HG02943 (cell line): ENCODE results near the gene SLC12A9.
"Not testable (repeated sequence)": the region's sequence is repeated elsewhere in the genome, so short reads cannot be mapped to it uniquely, and the experiment has no call there.

Experiments used
- ATAC-seq: cut with Tn5 transposase; IDR thresholded peaks from one replicate; pipeline ENCODE4 v1.9.1; 2021; ENCODE audit warnings: mild to moderate bottlenecking, low read depth, moderate library complexity; ENCODE audit not compliant: unreplicated experiment

Gene SLC12A9

GRCh38 chr7:100824499-100825214, 27.9 kb upstream of the SLC12A9 start:
- ATAC-seq = no peak

DNA sequence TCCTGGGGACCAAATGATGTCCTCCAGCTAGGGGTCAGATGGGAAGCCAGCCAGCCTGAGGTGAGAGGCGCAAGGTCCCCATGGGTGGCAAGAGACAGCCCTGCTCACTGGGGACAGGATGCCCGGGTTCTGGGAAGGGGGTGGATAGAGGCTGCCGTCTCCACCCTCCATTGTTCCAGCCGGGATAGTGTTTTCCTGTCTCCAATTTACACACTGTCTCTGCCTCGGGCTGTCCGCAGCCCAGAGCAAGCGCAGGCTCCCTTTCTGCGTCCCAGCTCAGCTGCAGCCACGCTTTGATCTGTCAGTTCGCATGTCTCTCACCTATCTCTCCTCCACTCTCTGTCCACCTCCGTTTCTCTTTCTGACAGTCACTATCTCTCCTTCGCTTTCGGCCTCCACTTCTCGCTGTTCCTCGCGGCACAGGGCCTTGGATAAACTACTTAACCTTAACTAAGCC, 27.3 kb upstream of the SLC12A9 start:
- no peak for ATAC-seq

DNA sequence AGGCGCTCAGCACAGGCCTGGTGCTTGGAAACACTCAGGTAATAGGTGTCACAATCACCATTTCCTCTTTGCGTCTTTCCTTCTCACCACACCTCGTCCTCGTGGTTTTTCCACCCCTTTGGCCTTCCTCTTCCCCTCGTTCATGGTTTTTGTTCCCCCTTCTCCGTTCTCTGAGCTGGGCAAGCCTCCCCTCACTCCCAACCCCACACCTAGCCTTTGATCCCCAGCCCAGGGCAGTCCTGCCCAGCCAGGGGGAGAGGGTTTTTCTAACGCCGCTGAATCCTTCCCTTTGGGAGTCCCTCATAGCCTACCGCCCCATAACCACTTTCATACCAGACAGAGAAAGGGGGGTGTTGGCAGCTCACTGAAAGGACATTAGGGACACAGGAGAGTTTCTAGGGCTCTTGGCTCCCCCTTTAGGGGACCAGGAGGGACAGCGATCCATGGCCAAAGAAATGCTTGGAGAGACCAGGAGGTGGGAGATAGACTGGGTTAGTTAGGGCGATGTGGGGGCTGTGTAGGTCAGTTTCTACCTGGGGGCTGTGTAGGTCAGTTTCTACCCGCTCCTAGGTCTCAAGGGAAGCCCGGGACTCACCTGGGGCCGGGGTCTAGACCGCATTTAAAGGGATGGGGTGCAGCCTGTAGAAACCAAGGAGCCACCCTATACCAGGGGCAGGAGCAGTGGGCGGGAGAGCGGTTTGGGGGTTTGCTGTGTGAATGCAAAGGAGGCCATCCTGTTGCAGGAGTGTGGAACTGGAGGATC, 26.6 kb upstream of the SLC12A9 start:
- no peak for ATAC-seq

DNA sequence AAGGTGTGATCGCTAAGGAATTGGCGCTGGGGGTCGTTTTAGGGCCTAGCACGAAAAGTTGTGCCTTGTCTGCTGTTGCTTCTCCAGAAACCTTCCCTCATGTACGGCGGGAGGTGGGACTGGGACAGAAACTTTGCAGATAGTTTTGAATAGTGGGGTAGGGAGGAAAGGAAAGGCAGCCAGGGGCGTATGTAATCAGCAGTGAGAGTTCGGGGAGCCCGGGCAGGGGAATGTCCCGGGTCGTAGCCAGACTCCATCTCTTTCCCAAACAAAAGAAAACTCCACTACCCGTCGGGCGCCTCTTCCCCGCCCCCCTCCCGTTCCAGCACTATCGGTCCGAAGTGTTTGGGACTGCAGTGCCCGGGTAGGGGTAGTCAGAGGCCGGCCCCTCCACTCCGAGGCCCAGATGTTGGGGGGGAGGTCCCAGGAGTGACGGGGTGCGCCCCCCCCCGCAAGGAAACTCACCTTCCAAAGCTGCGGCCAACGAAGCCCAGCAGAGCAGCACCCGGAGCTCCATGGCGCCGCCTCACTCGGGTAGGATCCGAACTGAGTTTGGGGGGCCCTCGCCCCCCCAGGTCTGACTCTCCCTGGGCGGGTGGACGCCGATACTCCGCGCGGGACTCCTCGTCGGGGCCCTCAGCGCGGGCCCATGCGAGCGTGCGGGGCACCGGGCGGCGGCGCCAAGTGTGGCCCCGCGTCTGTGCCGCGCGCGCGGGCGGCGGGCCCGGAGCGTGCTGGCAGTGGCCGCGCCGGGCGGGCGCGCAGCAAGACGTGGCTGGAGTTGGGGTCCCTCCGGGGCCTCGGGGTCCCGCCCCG, 25.8 kb upstream of the SLC12A9 start:
- no peak for ATAC-seq

DNA sequence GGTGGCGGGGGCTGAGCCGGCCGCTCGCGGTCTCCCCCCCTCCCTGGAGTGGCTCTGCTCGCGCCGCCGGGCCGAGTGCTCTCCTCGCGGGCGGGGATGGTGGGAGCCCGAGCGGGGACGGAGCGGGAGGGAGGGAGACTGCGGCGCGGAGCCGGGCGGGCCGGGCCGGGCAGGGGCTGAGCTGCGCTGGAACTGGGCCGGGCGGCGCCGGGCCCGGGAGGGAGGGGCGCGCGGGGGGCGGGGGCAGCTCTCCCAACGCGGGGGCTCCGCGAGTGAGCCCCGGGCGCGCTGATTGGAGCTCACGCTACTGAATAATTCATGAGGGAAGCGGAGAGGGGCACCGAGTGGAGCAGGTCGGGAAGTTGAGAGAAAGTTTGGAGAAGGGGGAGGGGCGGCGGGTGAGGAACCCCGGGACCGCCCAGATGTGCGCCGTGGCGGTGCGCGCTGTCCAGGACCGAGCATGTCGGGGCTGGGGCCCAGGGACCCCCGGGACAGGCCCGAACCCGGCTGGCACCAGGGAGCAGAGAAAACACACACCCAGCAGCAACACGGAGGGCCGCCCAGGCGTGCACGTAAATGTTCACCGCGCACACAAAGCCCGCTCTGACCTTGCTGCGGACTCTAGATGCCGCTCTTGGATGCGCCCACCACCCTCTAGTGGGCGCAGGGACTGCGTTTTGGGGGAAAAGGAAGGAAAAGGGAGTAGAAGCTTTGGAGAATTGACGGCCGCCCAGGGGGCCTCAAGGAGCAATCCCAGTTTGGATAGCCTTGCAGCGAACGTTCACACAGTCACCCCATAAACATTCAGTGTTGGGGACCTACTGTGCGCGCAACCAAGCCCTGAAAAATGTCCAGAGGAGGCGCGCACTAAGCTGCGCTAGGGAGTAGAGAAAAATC, 24.9 kb upstream of the SLC12A9 start, which contains the start of gene EPHB4:
Gene EPHB4, minus strand, starts transcription at position 194 of the 897 bp plus-strand sequence. CDS start 493 bp downstream, outside the sequence.
- no peak for ATAC-seq

- ATAC-seq = no peak
Measured at GRCh38 chr7:100829150-100829716, 23.3 kb upstream of the SLC12A9 start.

- no peak for ATAC-seq
Measured at GRCh38 chr7:100830396-100830795, 22.1 kb upstream of the SLC12A9 start.

GRCh38 chr7:100832281-100832633, 20.3 kb upstream of the SLC12A9 start:
- no peak for ATAC-seq

GRCh38 chr7:100835903-100836811, 16.4 kb upstream of the SLC12A9 start:
- ATAC-seq = no peak

GRCh38 chr7:100836812-100837098, 15.8 kb upstream of the SLC12A9 start:
- ATAC-seq = no peak

DNA sequence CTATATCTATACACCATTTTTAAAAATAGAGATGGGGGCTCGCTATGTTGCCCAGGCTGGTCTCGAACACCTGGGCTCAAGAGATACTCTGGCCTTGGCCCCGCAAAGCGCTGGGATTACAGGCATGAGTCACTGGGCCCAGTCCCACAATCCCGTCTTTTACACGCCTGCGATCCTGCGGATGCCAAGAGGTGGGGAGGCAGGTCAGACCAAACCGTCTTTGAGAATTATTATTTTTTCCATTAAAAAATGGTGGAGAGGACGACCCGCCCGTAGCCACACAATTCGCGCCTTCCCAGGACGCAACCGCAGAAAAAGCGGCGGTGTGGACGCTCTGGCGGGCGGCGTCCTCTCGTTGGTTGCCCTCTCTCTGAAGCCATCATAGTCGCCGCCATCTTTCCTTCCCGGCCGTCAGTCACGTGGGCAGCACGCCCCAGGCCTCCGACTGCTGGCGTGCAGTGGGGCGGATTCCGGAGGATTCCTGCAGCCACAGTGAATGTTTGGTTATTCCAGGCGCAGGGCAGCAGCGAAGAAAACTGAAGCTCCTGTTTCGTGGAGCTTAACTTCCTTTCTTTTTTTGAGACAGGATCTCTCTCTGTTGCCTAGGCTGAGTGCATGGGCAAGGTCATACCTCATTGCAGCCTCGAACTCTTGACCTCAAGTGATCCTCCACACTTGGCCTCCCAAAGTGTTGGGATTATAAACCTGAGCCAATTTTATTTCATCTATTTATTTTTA, 15.2 kb upstream of the SLC12A9 start:
- no peak for ATAC-seq

- no peak for ATAC-seq
Measured at GRCh38 chr7:100839361-100839760, 13.2 kb upstream of the SLC12A9 start.

GRCh38 chr7:100840470-100841100, 11.9 kb upstream of the SLC12A9 start:
- no peak for ATAC-seq

GRCh38 chr7:100847360-100847759, 5.2 kb upstream of the SLC12A9 start:
- no peak for ATAC-seq

DNA sequence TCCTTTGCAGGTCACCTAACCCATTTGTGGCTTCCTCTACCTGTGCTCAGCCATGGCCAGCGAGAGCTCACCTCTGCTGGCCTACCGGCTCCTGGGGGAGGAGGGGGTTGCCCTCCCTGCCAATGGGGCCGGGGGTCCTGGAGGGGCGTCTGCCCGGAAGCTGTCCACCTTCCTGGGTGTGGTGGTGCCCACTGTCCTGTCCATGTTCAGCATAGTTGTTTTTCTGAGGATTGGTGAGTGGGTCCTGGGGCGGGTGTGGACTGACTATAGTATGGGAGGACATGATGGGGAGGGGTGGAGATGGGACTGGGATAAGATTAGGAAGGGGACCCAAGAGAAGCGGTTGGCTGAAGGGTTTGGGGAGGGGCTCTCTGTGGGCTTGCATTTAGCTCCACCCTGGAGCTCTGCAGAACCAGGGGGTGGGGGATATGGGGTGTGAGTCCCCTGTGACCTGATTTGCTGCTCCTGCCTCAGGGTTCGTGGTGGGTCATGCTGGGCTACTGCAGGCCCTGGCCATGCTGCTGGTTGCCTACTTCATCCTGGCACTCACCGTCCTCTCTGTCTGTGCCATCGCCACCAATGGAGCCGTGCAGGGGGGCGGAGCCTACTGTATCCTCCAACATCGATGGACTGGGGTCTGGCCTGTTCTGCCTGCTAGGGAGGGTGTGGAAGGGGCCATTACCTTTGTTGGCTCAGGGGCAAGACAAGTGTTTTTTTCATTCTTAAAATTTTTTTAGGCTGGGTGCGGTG, 1.8 kb downstream of the SLC12A9 start:
- ATAC-seq = no peak

- not testable (repeated sequence) for ATAC-seq
Measured at GRCh38 chr7:100854899-100855298, 2.4 kb downstream of the SLC12A9 start.

GRCh38 chr7:100855515-100855914, 3.0 kb downstream of the SLC12A9 start:
- no peak for ATAC-seq
